ENCODE results near the gene CBLC. TPM values are rescaled to one million over a fixed set of nuclear protein-coding genes. Genes with fewer than 3 reads are reported as not detected.

CBLC gene
- not detected in 2 replicates for total RNA-seq (2014; rRNA removed; shearing (Covaris generic); ENCODE audit: low replicate concordance)

GRCh38 chr19:44777715-44778347, at the start of gene CBLC:
CBLC (plus strand) TSS chr19:44777890; CDS start chr19:44777932, 42 bp downstream.
- Histone ChIP-seq H3K4me1 (ENCODE audit: low read length) (no peaks in the 10 kb centered on the region), H3K27me3 (ENCODE audit: low read length) (no peaks in the 10 kb centered on the region), H3K79me2 (ENCODE audit: low read length) (no peaks in the 10 kb centered on the region), H3K36me3 (ENCODE audit: insufficient read depth, low read length) (no peaks in the 10 kb centered on the region), H4K20me1 (ENCODE audit: insufficient read depth, low read depth, low read length) (no peaks in the 10 kb centered on the region), H3K9ac (ENCODE audit: low read length) (no peak within 1 kb of the TSS), H3K4me2 (ENCODE audit: low read depth, low read length, poor library complexity, severe bottlenecking) (no peak within 1 kb of the TSS), H2AFZ (ENCODE audit: low read length) (no peak within 1 kb of the TSS), H3K9me2 (replicated peaks; ENCODE audit: insufficient read depth, low read length) (no peaks in the 10 kb centered on the region), H3K9me3 (ENCODE audit: low read length) (no peaks in the 10 kb centered on the region), H3K4me3 (ENCODE audit: low read length) (no peak within 1 kb of the TSS), H3K27ac (ENCODE audit: low read length) (no peak within 1 kb of the TSS)
- no peak for DNase-seq

- no peak for DNase-seq
- Histone ChIP-seq H2AFZ (ENCODE audit: low read length) (no peak overlapping the region), H3K4me3 (ENCODE audit: low read length) (no peak overlapping the region), H3K27ac (ENCODE audit: low read length) (no peak overlapping the region), H3K9me2 (replicated peaks; ENCODE audit: insufficient read depth, low read length) (no peaks in the 10 kb centered on the region), H3K4me1 (ENCODE audit: low read length) (no peaks in the 10 kb centered on the region), H3K79me2 (ENCODE audit: low read length) (no peaks in the 10 kb centered on the region), H3K4me2 (ENCODE audit: low read depth, low read length, poor library complexity, severe bottlenecking) (no peak overlapping the region), H3K9ac (ENCODE audit: low read length) (no peak overlapping the region), H3K36me3 (ENCODE audit: insufficient read depth, low read length) (no peaks in the 10 kb centered on the region), H3K27me3 (ENCODE audit: low read length) (no peaks in the 10 kb centered on the region), H3K9me3 (ENCODE audit: low read length) (no peaks in the 10 kb centered on the region), H4K20me1 (ENCODE audit: insufficient read depth, low read depth, low read length) (no peaks in the 10 kb centered on the region)
These were observed 49.5 kb upstream of the CBLC start for GRCh38 chr19:44728178-44728577.

- Histone ChIP-seq H4K20me1 (ENCODE audit: insufficient read depth, low read depth, low read length) (no peaks in the 10 kb centered on the region), H3K79me2 (ENCODE audit: low read length) (no peaks in the 10 kb centered on the region)
These were observed 48.1 kb upstream of the CBLC start for GRCh38 chr19:44729516-44730033.

GRCh38 chr19:44731081-44731480, 46.6 kb upstream of the CBLC start:
- H3K27me3 ChIP-seq (ENCODE audit: low read length) = no peaks in the 10 kb centered on the region
- H3K79me2 ChIP-seq (ENCODE audit: low read length) = no peaks in the 10 kb centered on the region
- H3K4me1 ChIP-seq (ENCODE audit: low read length) = no peaks in the 10 kb centered on the region
- no peak overlapping the region for H2AFZ ChIP-seq (ENCODE audit: low read length)
- no peaks in the 10 kb centered on the region for H3K9me3 ChIP-seq (ENCODE audit: low read length)
- H3K27ac ChIP-seq (ENCODE audit: low read length) = no peak overlapping the region
- H3K36me3 ChIP-seq (ENCODE audit: insufficient read depth, low read length) = no peaks in the 10 kb centered on the region
- no peaks in the 10 kb centered on the region for H3K9me2 ChIP-seq (replicated peaks; ENCODE audit: insufficient read depth, low read length)
- H4K20me1 ChIP-seq (ENCODE audit: insufficient read depth, low read depth, low read length) = no peaks in the 10 kb centered on the region
- DNase-seq = no peak
- H3K4me2 ChIP-seq (ENCODE audit: low read depth, low read length, poor library complexity, severe bottlenecking) = no peak overlapping the region
- H3K4me3 ChIP-seq (ENCODE audit: low read length) = no peak overlapping the region
- no peak overlapping the region for H3K9ac ChIP-seq (ENCODE audit: low read length)

More at GRCh38 chr19:44729516-44730033, 48.1 kb upstream of the CBLC start:
- DNase-seq = no peak
- Histone ChIP-seq H3K4me3 (ENCODE audit: low read length) (no peak overlapping the region), H2AFZ (ENCODE audit: low read length) (no peak overlapping the region), H3K9me2 (replicated peaks; ENCODE audit: insufficient read depth, low read length) (no peaks in the 10 kb centered on the region), H3K27ac (ENCODE audit: low read length) (no peak overlapping the region), H3K27me3 (ENCODE audit: low read length) (no peaks in the 10 kb centered on the region), H3K36me3 (ENCODE audit: insufficient read depth, low read length) (no peaks in the 10 kb centered on the region), H3K9me3 (ENCODE audit: low read length) (no peaks in the 10 kb centered on the region), H3K4me2 (ENCODE audit: low read depth, low read length, poor library complexity, severe bottlenecking) (no peak overlapping the region), H3K9ac (ENCODE audit: low read length) (no peak overlapping the region), H3K4me1 (ENCODE audit: low read length) (no peaks in the 10 kb centered on the region)

GRCh38 chr19:44731622-44732021, 46.1 kb upstream of the CBLC start:
- H3K36me3 ChIP-seq (ENCODE audit: insufficient read depth, low read length) = no peaks in the 10 kb centered on the region
- no peaks in the 10 kb centered on the region for H3K79me2 ChIP-seq (ENCODE audit: low read length)
- H3K27me3 ChIP-seq (ENCODE audit: low read length) = no peaks in the 10 kb centered on the region
- no peak overlapping the region for H3K27ac ChIP-seq (ENCODE audit: low read length)
- H3K9ac ChIP-seq (ENCODE audit: low read length) = no peak overlapping the region
- no peaks in the 10 kb centered on the region for H4K20me1 ChIP-seq (ENCODE audit: insufficient read depth, low read depth, low read length)
- H3K4me3 ChIP-seq (ENCODE audit: low read length) = no peak overlapping the region
- H3K9me2 ChIP-seq (replicated peaks; ENCODE audit: insufficient read depth, low read length) = no peaks in the 10 kb centered on the region
- no peak for DNase-seq
- no peaks in the 10 kb centered on the region for H3K4me1 ChIP-seq (ENCODE audit: low read length)
- no peaks in the 10 kb centered on the region for H3K9me3 ChIP-seq (ENCODE audit: low read length)
- no peak overlapping the region for H2AFZ ChIP-seq (ENCODE audit: low read length)
- no peak overlapping the region for H3K4me2 ChIP-seq (ENCODE audit: low read depth, low read length, poor library complexity, severe bottlenecking)

GRCh38 chr19:44732235-44733014, 45.3 kb upstream of the CBLC start:
- DNase-seq = no peak
- Histone ChIP-seq H3K36me3 (ENCODE audit: insufficient read depth, low read length) (no peaks in the 10 kb centered on the region), H3K27ac (ENCODE audit: low read length) (no peak overlapping the region), H3K79me2 (ENCODE audit: low read length) (no peaks in the 10 kb centered on the region), H3K9ac (ENCODE audit: low read length) (no peak overlapping the region), H4K20me1 (ENCODE audit: insufficient read depth, low read depth, low read length) (no peaks in the 10 kb centered on the region), H3K4me3 (ENCODE audit: low read length) (no peak overlapping the region), H3K9me3 (ENCODE audit: low read length) (no peaks in the 10 kb centered on the region), H3K9me2 (replicated peaks; ENCODE audit: insufficient read depth, low read length) (no peaks in the 10 kb centered on the region), H2AFZ (ENCODE audit: low read length) (no peak overlapping the region), H3K27me3 (ENCODE audit: low read length) (no peaks in the 10 kb centered on the region), H3K4me2 (ENCODE audit: low read depth, low read length, poor library complexity, severe bottlenecking) (no peak overlapping the region), H3K4me1 (ENCODE audit: low read length) (no peaks in the 10 kb centered on the region)

GRCh38 chr19:44734357-44734756, 43.3 kb upstream of the CBLC start:
- Histone ChIP-seq H3K4me2 (ENCODE audit: low read depth, low read length, poor library complexity, severe bottlenecking) (no peak overlapping the region), H2AFZ (ENCODE audit: low read length) (no peak overlapping the region), H3K4me3 (ENCODE audit: low read length) (no peak overlapping the region), H3K79me2 (ENCODE audit: low read length) (no peaks in the 10 kb centered on the region), H3K36me3 (ENCODE audit: insufficient read depth, low read length) (no peaks in the 10 kb centered on the region), H3K4me1 (ENCODE audit: low read length) (no peaks in the 10 kb centered on the region), H3K9me2 (replicated peaks; ENCODE audit: insufficient read depth, low read length) (no peaks in the 10 kb centered on the region), H3K27ac (ENCODE audit: low read length) (no peak overlapping the region), H3K9me3 (ENCODE audit: low read length) (no peaks in the 10 kb centered on the region), H3K9ac (ENCODE audit: low read length) (no peak overlapping the region), H4K20me1 (ENCODE audit: insufficient read depth, low read depth, low read length) (no peaks in the 10 kb centered on the region), H3K27me3 (ENCODE audit: low read length) (no peaks in the 10 kb centered on the region)
- no peak for DNase-seq

- H3K4me2 ChIP-seq (ENCODE audit: low read depth, low read length, poor library complexity, severe bottlenecking) = no peak overlapping the region
- no peak overlapping the region for H3K27ac ChIP-seq (ENCODE audit: low read length)
- H3K79me2 ChIP-seq (ENCODE audit: low read length) = no peaks in the 10 kb centered on the region
- no peaks in the 10 kb centered on the region for H3K27me3 ChIP-seq (ENCODE audit: low read length)
- H4K20me1 ChIP-seq (ENCODE audit: insufficient read depth, low read depth, low read length) = no peaks in the 10 kb centered on the region
- DNase-seq = no peak
- H3K4me1 ChIP-seq (ENCODE audit: low read length) = no peaks in the 10 kb centered on the region
- H3K36me3 ChIP-seq (ENCODE audit: insufficient read depth, low read length) = no peaks in the 10 kb centered on the region
- no peak overlapping the region for H3K4me3 ChIP-seq (ENCODE audit: low read length)
- H3K9me2 ChIP-seq (replicated peaks; ENCODE audit: insufficient read depth, low read length) = no peaks in the 10 kb centered on the region
- no peaks in the 10 kb centered on the region for H3K9me3 ChIP-seq (ENCODE audit: low read length)
- no peak overlapping the region for H3K9ac ChIP-seq (ENCODE audit: low read length)
- no peak overlapping the region for H2AFZ ChIP-seq (ENCODE audit: low read length)
These were observed 42.7 kb upstream of the CBLC start for GRCh38 chr19:44735011-44735410.
